Stimulated activated naive B cell treated with anti-CD40 and anti-IgM and Interleukin-4, amounts not matched to agents 10 μg/mL and 1 μg/mL and 100 μg/mL, for 72 hours (primary cell): ENCODE data around the gene ZNF593.

ENCODE experiments used
- ATAC-seq, 2 donors: fragments of 150-1000 bp; cut with Tn5 transposase; replicated peaks; 2 replicates each; pipeline ENCODE4 v1.10.0; 2021; ENCODE audit warnings: moderate library complexity in 1 of 2
- DNase-seq: peaks from one replicate; pipeline ENCODE4 v3.0.0; 2021
- H3K27ac Mint-ChIP-seq: one replicate; pipeline ENCODE4 v1.8.0; 2022; ENCODE audit warnings: mild to moderate bottlenecking, mixed read lengths
- H3K27me3 Mint-ChIP-seq, 2 donors: one replicate each; pipeline ENCODE4 v1.8.0; 2022; ENCODE audit warnings: mixed read lengths in 2 of 2
- H3K36me3 Mint-ChIP-seq, 2 donors: one replicate each; pipeline ENCODE4 v1.8.0; 2022; ENCODE audit warnings: mixed read lengths in 2 of 2, mild to moderate bottlenecking in 1 of 2
- H3K4me1 Mint-ChIP-seq, 2 donors: one replicate each; pipeline ENCODE4 v1.8.0; 2022; ENCODE audit warnings: mixed read lengths in 2 of 2, mild to moderate bottlenecking in 1 of 2
- H3K4me3 Mint-ChIP-seq, 2 donors: one replicate each; pipeline ENCODE4 v1.8.0; 2022; ENCODE audit warnings: mild to moderate bottlenecking in 2 of 2, mixed read lengths in 2 of 2, moderate library complexity in 1 of 2
- H3K9me3 Mint-ChIP-seq, 2 donors: one replicate each; pipeline ENCODE4 v1.8.0; 2022; ENCODE audit warnings: mixed read lengths in 2 of 2, mild to moderate bottlenecking in 1 of 2

The ZNF593 gene

GRCh38 chr1:26190373-26190987 is 20.8 kb downstream of the ZNF593 start, which contains the start of gene CATSPER4:
TSS of gene CATSPER4 (plus strand) at chr1:26190602. CDS start at chr1:26190628, 26 bp downstream.
- peaks cover 0 to 9% of the 10 kb centered on the region in 2 donors for H3K36me3 Mint-ChIP-seq
- no peak within 1 kb of the TSS for H3K4me3 Mint-ChIP-seq

GRCh38 chr1:26191739-26192138 is 22.0 kb downstream of the ZNF593 start:
- ATAC-seq: no peak
- no peak overlapping the region for H3K27ac Mint-ChIP-seq
- peaks cover 0 to 9% of the 10 kb centered on the region in 2 donors for H3K36me3 Mint-ChIP-seq
- no peak overlapping the region for H3K4me3 Mint-ChIP-seq
- peaks cover 0 to 5% of the 10 kb centered on the region in 2 donors for H3K4me1 Mint-ChIP-seq
- H3K9me3 Mint-ChIP-seq: no peaks in the 10 kb centered on the region
- DNase-seq: no peak
- no peaks in the 10 kb centered on the region for H3K27me3 Mint-ChIP-seq

More at GRCh38 chr1:26190373-26190987, 20.8 kb downstream of the ZNF593 start, which contains the start of gene CATSPER4:
- Mint-ChIP-seq H3K9me3 (no peaks in the 10 kb centered on the region), H3K27me3 (no peaks in the 10 kb centered on the region), H3K4me1 (peaks cover 0 to 5% of the 10 kb centered on the region in 2 donors), H3K27ac (no peak within 1 kb of the TSS)
- ATAC-seq (no peak), DNase-seq (no peak)

- no peaks in the 10 kb centered on the region for H3K36me3 Mint-ChIP-seq
- ATAC-seq (no peak), DNase-seq (no peak)
- H3K9me3 Mint-ChIP-seq: no peaks in the 10 kb centered on the region
- H3K27ac Mint-ChIP-seq: no peak overlapping the region
- peaks cover 5 to 12% of the 10 kb centered on the region in 2 donors for H3K27me3 Mint-ChIP-seq
- no peak overlapping the region for H3K4me3 Mint-ChIP-seq
- peaks cover under 1 to 5% of the 10 kb centered on the region in 2 donors for H3K4me1 Mint-ChIP-seq
Measured at GRCh38 chr1:26195805-26196204, 26.1 kb downstream of the ZNF593 start.

GRCh38 chr1:26197301-26197700 is 27.6 kb downstream of the ZNF593 start:
- no peak overlapping the region for H3K4me3 Mint-ChIP-seq
- peaks cover 0 to 6% of the 10 kb centered on the region in 2 donors for H3K4me1 Mint-ChIP-seq

GRCh38 chr1:26197813-26198212 is 28.1 kb downstream of the ZNF593 start:
- Mint-ChIP-seq H3K4me1 (peaks cover 0 to 6% of the 10 kb centered on the region in 2 donors), H3K27ac (no peak overlapping the region), H3K4me3 (no peak overlapping the region), H3K36me3 (no peaks in the 10 kb centered on the region), H3K9me3 (no peaks in the 10 kb centered on the region), H3K27me3 (peaks cover 15 to 19% of the 10 kb centered on the region in 2 donors)
- ATAC-seq (no peak), DNase-seq (no peak)

More at GRCh38 chr1:26197301-26197700, 27.6 kb downstream of the ZNF593 start:
- H3K36me3 Mint-ChIP-seq: no peaks in the 10 kb centered on the region
- H3K27ac Mint-ChIP-seq: no peak overlapping the region
- no peak for ATAC-seq
- no peaks in the 10 kb centered on the region for H3K9me3 Mint-ChIP-seq
- DNase-seq: no peak
- H3K27me3 Mint-ChIP-seq: peaks cover 10 to 19% of the 10 kb centered on the region in 2 donors

- no peak for ATAC-seq
- peaks cover 0 to 6% of the 10 kb centered on the region in 2 donors for H3K4me1 Mint-ChIP-seq
- no peaks in the 10 kb centered on the region for H3K36me3 Mint-ChIP-seq
- DNase-seq: no peak
- H3K4me3 Mint-ChIP-seq: no peak overlapping the region
- no peaks in the 10 kb centered on the region for H3K9me3 Mint-ChIP-seq
- no peak overlapping the region for H3K27ac Mint-ChIP-seq
- peaks cover 21 to 24% of the 10 kb centered on the region in 2 donors for H3K27me3 Mint-ChIP-seq
Measured at GRCh38 chr1:26200413-26200812, 30.7 kb downstream of the ZNF593 start.

- no peaks in the 10 kb centered on the region for H3K9me3 Mint-ChIP-seq
- no peak overlapping the region for H3K27ac Mint-ChIP-seq
- H3K27me3 Mint-ChIP-seq: peaks cover 18 to 21% of the 10 kb centered on the region in 2 donors
- no peak for DNase-seq
- peaks cover 0 to 6% of the 10 kb centered on the region in 2 donors for H3K4me1 Mint-ChIP-seq
- ATAC-seq: peak in 1 of 2 donors; percentile 21
- no peaks in the 10 kb centered on the region for H3K36me3 Mint-ChIP-seq
- no peak overlapping the region for H3K4me3 Mint-ChIP-seq
Measured at GRCh38 chr1:26203642-26204318, 34.1 kb downstream of the ZNF593 start.

GRCh38 chr1:26210147-26210870 is 40.6 kb downstream of the ZNF593 start:
- ATAC-seq: no peak
- Mint-ChIP-seq H3K27me3 (peaks cover 0 to 7% of the 10 kb centered on the region in 2 donors), H3K4me1 (no peaks in the 10 kb centered on the region), H3K9me3 (no peaks in the 10 kb centered on the region), H3K36me3 (no peaks in the 10 kb centered on the region), H3K4me3 (no peak overlapping the region), H3K27ac (no peak overlapping the region)
- DNase-seq: no peak

- ATAC-seq: no peak
- no peaks in the 10 kb centered on the region for H3K36me3 Mint-ChIP-seq
- no peaks in the 10 kb centered on the region for H3K9me3 Mint-ChIP-seq
- no peaks in the 10 kb centered on the region for H3K4me1 Mint-ChIP-seq
- H3K27me3 Mint-ChIP-seq: peaks cover 6 to 7% of the 10 kb centered on the region in 2 donors
- H3K27ac Mint-ChIP-seq: no peak overlapping the region
- H3K4me3 Mint-ChIP-seq: no peak overlapping the region
- DNase-seq: no peak
Measured at GRCh38 chr1:26212726-26213125, 43.0 kb downstream of the ZNF593 start.

GRCh38 chr1:26213335-26213905 is 43.7 kb downstream of the ZNF593 start:
- no peak for ATAC-seq
- Mint-ChIP-seq H3K9me3 (no peaks in the 10 kb centered on the region), H3K27me3 (peaks cover 6 to 7% of the 10 kb centered on the region in 2 donors), H3K27ac (no peak overlapping the region), H3K4me1 (no peaks in the 10 kb centered on the region), H3K4me3 (no peak overlapping the region), H3K36me3 (no peaks in the 10 kb centered on the region)
- DNase-seq: no peak

GRCh38 chr1:26215246-26215645 is 45.5 kb downstream of the ZNF593 start:
- H3K27ac Mint-ChIP-seq: no peak overlapping the region
- no peak overlapping the region for H3K4me3 Mint-ChIP-seq
- DNase-seq: no peak
- H3K4me1 Mint-ChIP-seq: no peaks in the 10 kb centered on the region
- H3K27me3 Mint-ChIP-seq: peaks cover under 1 to 17% of the 10 kb centered on the region in 2 donors
- ATAC-seq: no peak
- H3K9me3 Mint-ChIP-seq: no peaks in the 10 kb centered on the region
- H3K36me3 Mint-ChIP-seq: no peaks in the 10 kb centered on the region

GRCh38 chr1:26218906-26219494 is 49.3 kb downstream of the ZNF593 start:
- Mint-ChIP-seq H3K4me3 (no peak overlapping the region), H3K9me3 (no peaks in the 10 kb centered on the region), H3K4me1 (no peaks in the 10 kb centered on the region), H3K27me3 (peaks cover 15 to 21% of the 10 kb centered on the region in 2 donors), H3K36me3 (no peaks in the 10 kb centered on the region), H3K27ac (no peak overlapping the region)
- no peak for ATAC-seq
- DNase-seq: no peak
